ENCODE data around the gene PPP2R5C. TPM values are rescaled to one million over a fixed set of nuclear protein-coding genes. Genes with fewer than 3 reads are reported as not detected.
A peak's percentile ranks its signal among the peaks of the same experiment; 100 is the strongest.
"Not testable (repeated sequence)": the region's sequence is repeated elsewhere in the genome, so short reads cannot be mapped to it uniquely, and the experiment has no call there.

Gene PPP2R5C
- total RNA-seq, 1 donor from 2014 or later = 103 TPM

GRCh38 chr14:101726954-101727302, 34.6 kb upstream of the PPP2R5C start:
- DNase-seq (ENCODE audit: low read depth) = no peak

GRCh38 chr14:101727611-101728366, 33.7 kb upstream of the PPP2R5C start:
- no peak for DNase-seq (ENCODE audit: low read depth)

GRCh38 chr14:101728367-101728742, 33.2 kb upstream of the PPP2R5C start:
- DNase-seq (ENCODE audit: low read depth) = no peak

- DNase-seq (ENCODE audit: low read depth) = no peak
Observed at GRCh38 chr14:101729382-101729781, 32.1 kb upstream of the PPP2R5C start.

- DNase-seq (ENCODE audit: low read depth) = not testable (repeated sequence)
Observed at GRCh38 chr14:101730157-101730556, 31.4 kb upstream of the PPP2R5C start.

- DNase-seq (ENCODE audit: low read depth) = no peak
Observed at GRCh38 chr14:101730626-101731186, 30.8 kb upstream of the PPP2R5C start.

- DNase-seq (ENCODE audit: low read depth) = peak; percentile 61
Observed at GRCh38 chr14:101731187-101732080, 30.1 kb upstream of the PPP2R5C start.

GRCh38 chr14:101732118-101732517, 29.4 kb upstream of the PPP2R5C start:
- DNase-seq (ENCODE audit: low read depth) = no peak

- DNase-seq (ENCODE audit: low read depth) = peak; percentile 31
Observed at GRCh38 chr14:101733211-101733610, 28.3 kb upstream of the PPP2R5C start.

- DNase-seq (ENCODE audit: low read depth) = peak; percentile 22
Observed at GRCh38 chr14:101734246-101734847, 27.2 kb upstream of the PPP2R5C start.

- DNase-seq (ENCODE audit: low read depth) = no peak
Observed at GRCh38 chr14:101735453-101735852, 26.1 kb upstream of the PPP2R5C start.

- DNase-seq (ENCODE audit: low read depth) = no peak
Observed at GRCh38 chr14:101736071-101736470, 25.4 kb upstream of the PPP2R5C start.

- DNase-seq (ENCODE audit: low read depth) = no peak
Observed at GRCh38 chr14:101736585-101736984, 24.9 kb upstream of the PPP2R5C start.

GRCh38 chr14:101737414-101738339, 23.8 kb upstream of the PPP2R5C start:
- no peak for DNase-seq (ENCODE audit: low read depth)

GRCh38 chr14:101738703-101739320, 22.7 kb upstream of the PPP2R5C start:
- DNase-seq (ENCODE audit: low read depth) = no peak

GRCh38 chr14:101739446-101740141, 21.9 kb upstream of the PPP2R5C start:
- DNase-seq (ENCODE audit: low read depth) = no peak

- DNase-seq (ENCODE audit: low read depth) = no peak
Observed at GRCh38 chr14:101740981-101741380, 20.5 kb upstream of the PPP2R5C start.

GRCh38 chr14:101743701-101744100, 17.8 kb upstream of the PPP2R5C start:
- no peak for DNase-seq (ENCODE audit: low read depth)

- not testable (repeated sequence) for DNase-seq (ENCODE audit: low read depth)
Observed at GRCh38 chr14:101744382-101744781, 17.1 kb upstream of the PPP2R5C start.
